H9 (cell line): ENCODE measurements around the gene CERS5. TPM values are rescaled to one million over a fixed set of nuclear protein-coding genes. Genes with fewer than 3 reads are reported as not detected.
A peak's percentile ranks its signal among the peaks of the same experiment; 100 is the strongest.

Source experiments
- DNase-seq: peaks from one replicate; pipeline ENCODE4 v3.0.0-alpha.2; 2017
- H2AFZ ChIP-seq: one replicate; pipeline ENCODE4 v1.6.1; 2013; ENCODE audit warnings: mild to moderate bottlenecking, low read length, control low read depth, moderate library complexity
- H2AK5ac ChIP-seq: 2 replicates; pipeline ENCODE4 v1.6.1; 2013; ENCODE audit warnings: low read length, control low read depth, mixed read lengths; ENCODE audit not compliant: insufficient read length
- H2BK120ac ChIP-seq: one replicate; pipeline ENCODE4 v1.6.1; 2013; ENCODE audit warnings: low read depth, mild to moderate bottlenecking, low read length, control low read depth, inconsistent platforms; ENCODE audit not compliant: poor library complexity, severe bottlenecking
- H2BK12ac ChIP-seq: 2 replicates; pipeline ENCODE4 v1.6.1; 2013; ENCODE audit warnings: low read length, control low read depth, mixed read lengths, low read depth; ENCODE audit not compliant: insufficient read length
- H2BK15ac ChIP-seq: 2 replicates; pipeline ENCODE4 v1.6.1; 2013; ENCODE audit warnings: low read depth, low read length, control low read depth
- H2BK20ac ChIP-seq: one replicate; pipeline ENCODE4 v1.6.1; 2013; ENCODE audit warnings: low read depth, mild to moderate bottlenecking, low read length, control low read depth, inconsistent platforms; ENCODE audit not compliant: poor library complexity, severe bottlenecking
- H2BK5ac ChIP-seq: 2 replicates; pipeline ENCODE4 v1.6.1; 2013; ENCODE audit warnings: low read length, control low read depth, mixed read lengths; ENCODE audit not compliant: insufficient read length
- H3K14ac ChIP-seq: 2 replicates; pipeline ENCODE4 v1.6.1; 2013; ENCODE audit warnings: low read length, control low read depth; ENCODE audit not compliant: insufficient read depth
- H3K18ac ChIP-seq: 2 replicates; pipeline ENCODE4 v1.6.1; 2013; ENCODE audit warnings: low read depth, mild to moderate bottlenecking, mixed read lengths, low read length, control low read depth; ENCODE audit not compliant: insufficient read length
- H3K23ac ChIP-seq: 2 replicates; pipeline ENCODE4 v1.6.1; 2013; ENCODE audit warnings: low read length, control low read depth, mixed read lengths, low read depth; ENCODE audit not compliant: insufficient read length
- H3K23me2 ChIP-seq: 2 replicates; pipeline ENCODE4 v1.6.1; 2013; ENCODE audit warnings: low read depth, mild to moderate bottlenecking, mixed read lengths, low read length, control low read depth; ENCODE audit not compliant: insufficient read length, poor library complexity, severe bottlenecking
- H3K27ac ChIP-seq: 2 replicates; pipeline ENCODE4 v1.5.1; 2013; ENCODE audit warnings: low read length, control low read depth, mixed read lengths, low read depth; ENCODE audit not compliant: insufficient read length
- H3K27me3 ChIP-seq: 2 replicates; pipeline ENCODE4 v1.6.1; 2013; ENCODE audit warnings: low read length, control low read depth, inconsistent platforms; ENCODE audit not compliant: insufficient read depth
- H3K4ac ChIP-seq: 2 replicates; pipeline ENCODE4 v1.6.1; 2013; ENCODE audit warnings: low read depth, mild to moderate bottlenecking, control low read depth, inconsistent platforms, low read length, moderate library complexity
- H3K4me1 ChIP-seq: 2 replicates; pipeline ENCODE4 v1.6.1; 2013; ENCODE audit warnings: low read length, control low read depth, inconsistent platforms; ENCODE audit not compliant: insufficient read depth
- H3K4me2 ChIP-seq: 2 replicates; pipeline ENCODE4 v1.6.1; 2013; ENCODE audit warnings: low read length, control low read depth, mixed read lengths; ENCODE audit not compliant: insufficient read length, insufficient read depth
- H3K56ac ChIP-seq: 2 replicates; pipeline ENCODE4 v1.6.1; 2013; ENCODE audit warnings: low read depth, mild to moderate bottlenecking, mixed read lengths, low read length, control low read depth; ENCODE audit not compliant: insufficient read length
- H3K79me1 ChIP-seq: 2 replicates; pipeline ENCODE4 v1.6.1; 2013; ENCODE audit warnings: low read depth, mild to moderate bottlenecking, moderate library complexity, low read length, control low read depth, inconsistent platforms; ENCODE audit not compliant: insufficient read depth, poor library complexity, severe bottlenecking
- H3K79me2 ChIP-seq: 2 replicates; pipeline ENCODE4 v1.6.1; 2013; ENCODE audit warnings: low read length, control low read depth, inconsistent platforms; ENCODE audit not compliant: insufficient read depth
- H3K9ac ChIP-seq: 2 replicates; pipeline ENCODE4 v1.6.1; 2013; ENCODE audit warnings: low read length, control low read depth, mixed read lengths; ENCODE audit not compliant: insufficient read length; ENCODE audit errors: extremely low read depth
- H3K9me3 ChIP-seq: one replicate; pipeline ENCODE4 v1.6.1; 2013; ENCODE audit warnings: low read depth, low read length, inconsistent platforms; ENCODE audit not compliant: control insufficient read depth
- H3T11ph ChIP-seq: one replicate; pipeline ENCODE4 v1.6.1; 2013; ENCODE audit warnings: mild to moderate bottlenecking, low read length, control low read depth, inconsistent platforms
- H4K20me1 ChIP-seq: one replicate; pipeline ENCODE4 v1.6.1; 2013; ENCODE audit not compliant: control insufficient read depth, insufficient read length, insufficient read depth
- H4K5ac ChIP-seq: 2 replicates; pipeline ENCODE4 v1.6.1; 2013; ENCODE audit warnings: low read depth, mild to moderate bottlenecking, mixed read lengths, low read length, control low read depth; ENCODE audit not compliant: insufficient read length
- H4K8ac ChIP-seq: replicated peaks from 2 replicates; pipeline ENCODE4 v1.6.1; 2013; ENCODE audit warnings: low read length, control low read depth, mixed read lengths, low read depth; ENCODE audit not compliant: insufficient read length
- H4K91ac ChIP-seq: 2 replicates; pipeline ENCODE4 v1.6.1; 2013; ENCODE audit warnings: low read depth, mild to moderate bottlenecking, moderate library complexity, mixed read lengths, low read length, control low read depth; ENCODE audit not compliant: insufficient read length
- H3K27ac Mint-ChIP-seq, 3 experiments: 2 replicates in 2 of 3; 3 replicates in 1 of 3; pipeline ENCODE4 v1.8.0; 2020 to 2021; ENCODE audit warnings: mixed read lengths in 3 of 3, mild to moderate bottlenecking in 1 of 3, moderate library complexity in 1 of 3
- H3K27me3 Mint-ChIP-seq: 2 replicates; pipeline ENCODE4 v1.8.0; 2021; ENCODE audit warnings: low read depth, mild to moderate bottlenecking, moderate library complexity, mixed read lengths
- H3K36me3 Mint-ChIP-seq, 3 experiments: 2 replicates in 2 of 3; 3 replicates in 1 of 3; pipeline ENCODE4 v1.8.0; 2020 to 2021; ENCODE audit warnings: low read depth in 3 of 3, mixed read lengths in 3 of 3; ENCODE audit not compliant: insufficient read depth in 1 of 3
- H3K4me1 Mint-ChIP-seq, 2 experiments: 2 replicates each; pipeline ENCODE4 v1.8.0; 2020; ENCODE audit warnings: mixed read lengths in 2 of 2
- H3K4me3 Mint-ChIP-seq, 2 experiments: 2 replicates in 1 of 2; 3 replicates in 1 of 2; pipeline ENCODE4 v1.8.0; 2020 to 2021; ENCODE audit warnings: mild to moderate bottlenecking in 2 of 2, mixed read lengths in 2 of 2, moderate library complexity in 1 of 2
- H3K9me3 Mint-ChIP-seq, 2 experiments: 2 replicates in 1 of 2; 3 replicates in 1 of 2; pipeline ENCODE4 v1.8.0; 2020; ENCODE audit warnings: mild to moderate bottlenecking in 2 of 2, mixed read lengths in 2 of 2, moderate library complexity in 1 of 2
- WGBS: extraction: QIAGEN DNeasy Blood & Tissue Kit; methylation state at CpG from one replicate; pipeline ENCODE4 v1.1.7; 2013; ENCODE audit warnings: missing lambda C conversion rate, low lambda C conversion rate, mixed read lengths; ENCODE audit not compliant: insufficient read length; ENCODE audit errors: extremely low coverage; 5-methylcytosine and 5-hydroxymethylcytosine counted together
- total RNA-seq: library from RNA; stranded (reverse); gene quantifications from 2 replicates; pipeline ENCODE4 v1.2.1, GENCODE V29; 2021
- TF ChIP-seq, protein P1 (sequence below): fragments of 200-600 bp; sonication (generic); conservative IDR thresholded peaks from 3 replicates; pipeline ENCODE4 v1.8.0; 2021; ENCODE audit warnings: antibody characterized with exemption, mild to moderate bottlenecking

The CERS5 gene
- total RNA-seq, 1 experiment from 2014 or later, result 68.8 TPM

- WGBS, result no CpG with 5 or more reads among the region's 2 CpGs
- no peak overlapping the region for H4K5ac ChIP-seq
Measured at GRCh38 chr12:50132505-50133135, 34.5 kb downstream of the CERS5 start.

More at GRCh38 chr12:50132505-50133135, 34.5 kb downstream of the CERS5 start:
- H3K27me3 ChIP-seq, result no peaks in the 10 kb centered on the region
- H2BK12ac ChIP-seq, result no peak overlapping the region
- Mint-ChIP-seq H3K4me1 (no peaks in the 10 kb centered on the region), H3K27ac (peak overlapping the region in 1 of 3 experiments; percentile 21; a peak in 3 of 7 replicates), H3K4me3 (no peak overlapping the region), H3K36me3 (peaks cover 24 to 73% (median 47%) of the 10 kb centered on the region in 3 experiments; a peak in 6 of 7 replicates), H3K9me3 (no peaks in the 10 kb centered on the region), H3K27me3 (no peaks in the 10 kb centered on the region)
- no peak overlapping the region for H2AFZ ChIP-seq
- no peaks in the 10 kb centered on the region for H3K79me2 ChIP-seq
- no peak overlapping the region for H2BK5ac ChIP-seq
- no peak overlapping the region for H2BK15ac ChIP-seq
- H3K9ac ChIP-seq, result no peak overlapping the region
- H3K56ac ChIP-seq, result no peak overlapping the region
- DNase-seq, result no peak
- no peak overlapping the region for H2BK120ac ChIP-seq
- no peak overlapping the region for H2BK20ac ChIP-seq
- TF ChIP-seq, protein P1, sequence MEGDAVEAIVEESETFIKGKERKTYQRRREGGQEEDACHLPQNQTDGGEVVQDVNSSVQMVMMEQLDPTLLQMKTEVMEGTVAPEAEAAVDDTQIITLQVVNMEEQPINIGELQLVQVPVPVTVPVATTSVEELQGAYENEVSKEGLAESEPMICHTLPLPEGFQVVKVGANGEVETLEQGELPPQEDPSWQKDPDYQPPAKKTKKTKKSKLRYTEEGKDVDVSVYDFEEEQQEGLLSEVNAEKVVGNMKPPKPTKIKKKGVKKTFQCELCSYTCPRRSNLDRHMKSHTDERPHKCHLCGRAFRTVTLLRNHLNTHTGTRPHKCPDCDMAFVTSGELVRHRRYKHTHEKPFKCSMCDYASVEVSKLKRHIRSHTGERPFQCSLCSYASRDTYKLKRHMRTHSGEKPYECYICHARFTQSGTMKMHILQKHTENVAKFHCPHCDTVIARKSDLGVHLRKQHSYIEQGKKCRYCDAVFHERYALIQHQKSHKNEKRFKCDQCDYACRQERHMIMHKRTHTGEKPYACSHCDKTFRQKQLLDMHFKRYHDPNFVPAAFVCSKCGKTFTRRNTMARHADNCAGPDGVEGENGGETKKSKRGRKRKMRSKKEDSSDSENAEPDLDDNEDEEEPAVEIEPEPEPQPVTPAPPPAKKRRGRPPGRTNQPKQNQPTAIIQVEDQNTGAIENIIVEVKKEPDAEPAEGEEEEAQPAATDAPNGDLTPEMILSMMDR, result peak; percentile 76
- H3K9me3 ChIP-seq, result no peaks in the 10 kb centered on the region
- no peak overlapping the region for H4K8ac ChIP-seq
- H3K23me2 ChIP-seq, result no peaks in the 10 kb centered on the region
- H3K4ac ChIP-seq, result no peak overlapping the region
- H3K4me1 ChIP-seq, result no peaks in the 10 kb centered on the region
- no peak overlapping the region for H4K91ac ChIP-seq
- no peak overlapping the region for H3K4me2 ChIP-seq
- no peak overlapping the region for H3T11ph ChIP-seq
- no peak overlapping the region for H3K18ac ChIP-seq
- no peak overlapping the region for H3K23ac ChIP-seq
- no peak overlapping the region for H2AK5ac ChIP-seq
- no peaks in the 10 kb centered on the region for H4K20me1 ChIP-seq
- no peaks in the 10 kb centered on the region for H3K79me1 ChIP-seq
- no peak overlapping the region for H3K14ac ChIP-seq
- no peak overlapping the region for H3K27ac ChIP-seq
